ENCODE data around the gene HEG1.

HEG1 gene

GRCh38 chr3:125068265-125068664 lies 12.5 kb upstream of the HEG1 start:
- no peak for DNase-seq

DNA sequence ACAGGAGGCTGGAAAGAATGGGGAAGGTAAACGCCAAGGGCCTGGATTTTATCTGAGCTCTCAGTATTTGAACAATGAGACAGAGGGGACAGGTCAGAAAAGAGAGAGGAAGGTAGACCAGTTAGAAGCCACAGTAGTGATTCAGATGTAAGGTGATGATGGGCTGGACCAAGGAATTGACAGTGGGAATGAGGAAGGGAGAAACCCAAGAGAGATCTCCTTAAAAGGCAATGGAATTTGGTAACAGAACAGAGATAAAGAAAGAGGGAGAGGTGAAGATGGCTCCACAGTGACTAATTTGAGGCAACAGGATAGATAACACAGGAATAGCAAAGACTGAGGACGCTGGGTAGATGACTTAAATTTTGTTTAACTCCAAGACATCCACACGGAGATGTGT lies 11.4 kb upstream of the HEG1 start:
- no peak for DNase-seq

GRCh38 chr3:125062904-125063618 lies 7.3 kb upstream of the HEG1 start:
- DNase-seq, result no peak

GRCh38 chr3:125061646-125062045 lies 5.8 kb upstream of the HEG1 start:
- no peak for DNase-seq

GRCh38 chr3:125061170-125061569 lies 5.4 kb upstream of the HEG1 start:
- no peak for DNase-seq

DNA sequence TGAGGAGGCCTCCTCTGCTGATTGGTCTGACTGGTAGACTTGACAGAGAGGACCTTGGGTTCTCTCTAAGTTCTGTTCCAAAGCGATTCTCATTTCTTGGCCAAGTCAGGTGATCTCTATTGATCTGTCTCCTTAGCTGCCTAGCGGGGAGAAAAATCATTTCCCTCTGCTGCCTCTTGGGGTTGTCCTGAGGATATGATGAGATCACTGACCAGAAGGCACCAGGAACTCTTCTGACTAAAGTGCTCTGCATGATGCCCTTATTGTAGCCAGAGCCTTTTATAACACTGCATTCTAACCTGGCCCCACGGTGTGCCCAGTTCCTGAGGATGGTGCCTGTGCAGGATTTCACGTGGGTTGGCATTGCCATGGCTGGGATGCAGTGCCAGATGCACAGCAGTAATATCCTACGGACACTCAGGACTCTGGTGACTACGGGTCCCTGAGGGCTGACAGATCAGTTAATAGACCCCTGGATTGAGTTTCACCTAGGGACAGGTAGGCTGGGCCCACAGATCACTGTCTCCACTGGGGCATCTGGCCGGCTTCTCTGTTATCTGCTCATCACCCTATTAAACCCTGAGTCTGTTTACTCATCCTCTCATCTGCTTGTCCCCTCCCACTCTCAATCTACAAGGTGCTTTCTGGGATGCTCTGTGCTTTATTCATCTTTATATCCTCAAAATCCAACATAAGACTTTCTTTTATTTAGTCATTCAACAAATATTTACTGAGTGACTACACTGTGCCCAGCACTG lies 3.9 kb upstream of the HEG1 start:
- DNase-seq, result peak in 1 of 2 experiments; percentile 27

- DNase-seq, result no peak
Measured at GRCh38 chr3:125058959-125059358, 3.2 kb upstream of the HEG1 start.

GRCh38 chr3:125058529-125058928 lies 2.7 kb upstream of the HEG1 start:
- no peak for DNase-seq

- DNase-seq, result no peak
Measured at GRCh38 chr3:125057186-125057850, 1.5 kb upstream of the HEG1 start.

DNA sequence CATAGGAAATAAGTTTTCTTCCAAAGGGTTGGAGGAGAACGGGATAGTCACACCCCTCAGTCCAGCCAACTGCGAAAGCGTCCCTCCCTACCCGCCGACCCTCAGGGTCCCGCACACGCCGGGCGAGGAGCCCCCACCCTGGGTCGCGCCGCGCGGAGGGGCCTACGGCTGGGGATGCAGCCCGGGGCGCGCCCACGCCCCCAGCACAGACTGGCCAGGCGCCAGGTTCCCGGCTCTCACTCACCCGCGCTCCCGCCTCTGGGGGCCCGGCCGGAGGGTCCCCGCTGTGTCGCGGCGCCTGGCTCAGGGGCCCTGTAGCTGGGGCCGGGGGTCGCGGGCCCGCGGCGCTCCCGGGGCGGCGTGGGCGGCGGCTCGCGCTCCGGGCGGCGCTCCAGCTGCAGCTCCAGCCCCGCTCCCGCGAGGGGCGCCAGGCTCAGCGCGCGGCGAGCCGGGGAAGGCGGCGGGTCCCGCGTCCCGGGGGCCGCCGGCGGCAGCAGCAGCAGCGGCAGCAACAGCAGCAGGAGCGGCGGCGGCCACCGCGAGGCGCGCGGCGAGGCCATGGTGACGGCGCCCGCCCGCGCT lies 375 bp downstream of the HEG1 start:
- peak in 1 of 2 experiments; percentile 50 for DNase-seq

DNA sequence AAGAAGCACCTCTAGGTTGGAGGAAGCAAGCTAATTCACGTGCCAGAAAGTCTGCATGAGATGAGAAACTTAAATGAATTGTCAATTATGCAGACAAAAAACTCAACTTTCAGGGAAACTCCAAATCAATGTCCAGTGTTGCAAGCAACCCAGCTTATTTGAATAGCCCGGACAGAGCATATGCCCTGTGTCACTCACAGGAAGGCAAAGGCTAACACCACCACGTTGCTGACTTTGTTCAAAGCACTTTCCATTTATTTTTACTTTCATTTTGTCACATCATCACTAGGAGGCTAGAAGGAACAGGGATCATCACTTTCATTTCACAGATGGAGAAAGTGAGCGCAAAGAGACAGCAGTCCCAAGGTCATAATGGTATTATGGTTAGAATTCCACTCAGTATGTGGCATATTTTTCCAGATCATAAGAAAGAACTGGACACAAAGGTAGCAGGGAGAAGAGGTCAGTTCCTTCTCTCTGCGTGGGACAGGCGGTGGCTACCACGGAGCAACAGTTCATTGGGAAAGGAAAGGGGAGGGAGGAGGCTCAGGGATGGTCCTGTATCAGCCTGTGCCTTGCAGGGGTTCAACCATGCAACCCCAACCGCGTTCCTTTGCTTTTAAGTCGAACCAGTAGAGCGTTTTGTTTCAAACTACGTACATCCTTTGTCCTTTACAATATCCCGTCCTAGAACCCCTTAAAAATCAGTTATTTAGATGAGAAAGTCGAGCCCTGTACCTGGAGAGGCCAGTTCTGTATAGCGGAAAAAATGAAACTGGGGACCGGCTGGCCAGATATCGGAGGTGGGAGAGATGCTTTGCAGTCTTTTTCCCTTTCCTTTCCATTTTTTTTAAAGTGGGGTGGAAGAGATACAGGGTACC lies 1.1 kb downstream of the HEG1 start:
- peak in 1 of 2 experiments; percentile 33 for DNase-seq

- DNase-seq, result no peak
Measured at GRCh38 chr3:125054062-125054448, 1.7 kb downstream of the HEG1 start.

DNA sequence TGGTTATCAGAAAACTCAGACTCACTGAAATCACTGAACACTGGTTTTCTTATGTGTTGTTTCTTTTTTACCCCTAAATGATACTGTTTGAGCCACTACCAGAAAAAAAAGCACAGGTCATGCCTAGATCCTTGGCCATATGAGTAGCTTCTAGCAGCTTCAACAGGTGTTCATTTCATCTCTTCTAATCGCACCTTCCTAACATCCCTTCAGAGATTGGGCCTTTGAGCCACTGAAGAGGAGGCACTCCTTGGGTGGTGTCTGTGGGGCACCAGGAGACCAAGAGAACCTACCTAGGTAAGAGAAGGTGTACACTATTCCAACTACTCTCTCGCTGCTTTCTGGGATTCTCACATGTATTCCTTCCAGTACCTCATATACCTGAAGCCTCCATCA lies 2.5 kb downstream of the HEG1 start:
- DNase-seq, result no peak

- DNase-seq, result peak; percentile 48 to 67
Measured at GRCh38 chr3:125052624-125053303, 3.0 kb downstream of the HEG1 start.

GRCh38 chr3:125051715-125052581 lies 3.8 kb downstream of the HEG1 start:
- DNase-seq, result peak; percentile 88 to 97

GRCh38 chr3:125051205-125051604 lies 4.6 kb downstream of the HEG1 start:
- DNase-seq, result no peak

- peak in 1 of 2 experiments; percentile 15 for DNase-seq
Measured at GRCh38 chr3:125050488-125051090, 5.2 kb downstream of the HEG1 start.

- peak in 1 of 2 experiments; percentile 22 for DNase-seq
Measured at GRCh38 chr3:125048282-125048681, 7.5 kb downstream of the HEG1 start.

GRCh38 chr3:125045965-125046364 lies 9.8 kb downstream of the HEG1 start:
- no peak for DNase-seq

- DNase-seq, result no peak
Measured at GRCh38 chr3:125045194-125045593, 10.6 kb downstream of the HEG1 start.

Measured in NCI-H524 (cell line).